GM12891 (cell line): ENCODE measurements around the gene DIP2C.

ENCODE experiments used
- PAX5 ChIP-seq: IDR thresholded peaks from 2 replicates; pipeline ENCODE4 v1.6.1; 2011; ENCODE audit warnings: low read length, moderate library complexity, mild to moderate bottlenecking; ENCODE audit not compliant: insufficient read depth, severe bottlenecking
- POLR2A ChIP-seq: IDR thresholded peaks from 2 replicates; pipeline ENCODE4 v1.6.1; 2011; ENCODE audit warnings: low read depth, low read length, control low read depth
- POLR2AphosphoS5 ChIP-seq: IDR thresholded peaks from 2 replicates; pipeline ENCODE4 v1.6.1; 2011; ENCODE audit warnings: low read depth, low read length, control low read depth
- POU2F2 ChIP-seq: IDR thresholded peaks from 2 replicates; pipeline ENCODE4 v1.6.1; 2011; ENCODE audit warnings: low read depth, mild to moderate bottlenecking, control low read depth, low read length, moderate library complexity
- SPI1 ChIP-seq: IDR thresholded peaks from 2 replicates; pipeline ENCODE4 v1.6.1; 2011; ENCODE audit warnings: low read depth, low read length, control low read depth
- TAF1 ChIP-seq: IDR thresholded peaks from 2 replicates; pipeline ENCODE4 v1.6.1; 2011; ENCODE audit warnings: low read depth, low read length, control low read depth

GRCh38 chr10:271201-271600 is 418.3 kb downstream of the DIP2C start:
- TF ChIP-seq PAX5: no peak
- TF ChIP-seq POLR2AphosphoS5: no peak
- no peak for TF ChIP-seq POLR2A
- no peak for TF ChIP-seq TAF1
- TF ChIP-seq SPI1: no peak
- no peak for TF ChIP-seq POU2F2
